Stomach (tissue), 4 donors: ENCODE measurements around the gene AZIN2.

Experiments
- EP300 ChIP-seq: sonication (generic); formaldehyde crosslinking; IDR thresholded peaks from one replicate; pipeline ENCODE4 v1.6.1; 2017; ENCODE audit warnings: antibody characterized with exemption
- POLR2A ChIP-seq, 4 donors: fragments of 450-650 bp; IDR thresholded peaks; one replicate each; pipeline ENCODE4 v1.6.1; 2016; ENCODE audit warnings: antibody characterized with exemption in 4 of 4, control low read depth in 2 of 4, mild to moderate bottlenecking in 1 of 4, moderate library complexity in 1 of 4
- POLR2AphosphoS5 ChIP-seq, 3 donors: sonication (generic); formaldehyde crosslinking; IDR thresholded peaks; one replicate each; pipeline ENCODE4 v1.6.1; 2016; ENCODE audit warnings: antibody characterized with exemption in 3 of 3
- TF ChIP-seq, protein P1 (sequence below), 7 experiments: fragments of 450-650 bp in 4 of 7; fragments of 200-600 bp in 3 of 7; sonication (generic) in 3 of 7; IDR thresholded peaks; one replicate each; pipeline ENCODE4 v1.5.1; 2016 to 2019; ENCODE audit warnings: antibody characterized with exemption in 7 of 7, control low read depth in 2 of 7, mild to moderate bottlenecking in 1 of 7

- TF ChIP-seq, protein P1, sequence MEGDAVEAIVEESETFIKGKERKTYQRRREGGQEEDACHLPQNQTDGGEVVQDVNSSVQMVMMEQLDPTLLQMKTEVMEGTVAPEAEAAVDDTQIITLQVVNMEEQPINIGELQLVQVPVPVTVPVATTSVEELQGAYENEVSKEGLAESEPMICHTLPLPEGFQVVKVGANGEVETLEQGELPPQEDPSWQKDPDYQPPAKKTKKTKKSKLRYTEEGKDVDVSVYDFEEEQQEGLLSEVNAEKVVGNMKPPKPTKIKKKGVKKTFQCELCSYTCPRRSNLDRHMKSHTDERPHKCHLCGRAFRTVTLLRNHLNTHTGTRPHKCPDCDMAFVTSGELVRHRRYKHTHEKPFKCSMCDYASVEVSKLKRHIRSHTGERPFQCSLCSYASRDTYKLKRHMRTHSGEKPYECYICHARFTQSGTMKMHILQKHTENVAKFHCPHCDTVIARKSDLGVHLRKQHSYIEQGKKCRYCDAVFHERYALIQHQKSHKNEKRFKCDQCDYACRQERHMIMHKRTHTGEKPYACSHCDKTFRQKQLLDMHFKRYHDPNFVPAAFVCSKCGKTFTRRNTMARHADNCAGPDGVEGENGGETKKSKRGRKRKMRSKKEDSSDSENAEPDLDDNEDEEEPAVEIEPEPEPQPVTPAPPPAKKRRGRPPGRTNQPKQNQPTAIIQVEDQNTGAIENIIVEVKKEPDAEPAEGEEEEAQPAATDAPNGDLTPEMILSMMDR (IDR thresholded peaks at IDR 0.05) = no peak
- TF ChIP-seq POLR2A (IDR thresholded peaks at IDR 0.05) = no peak
- no peak for TF ChIP-seq POLR2AphosphoS5 (IDR thresholded peaks at IDR 0.05)
- no peak for TF ChIP-seq EP300
These were observed 37.3 kb downstream of the AZIN2 start for GRCh38 chr1:33118274-33118673.
